NCI-H146 (cell line): Measurements from ENCODE around the gene RAB11FIP4.

ENCODE experiments used
- DNase-seq: peaks from one replicate; lab custom pipeline; 2025; lab: John Stamatoyannopoulos, UW

RAB11FIP4 gene

GRCh38 chr17:31459716-31460115 is 68.2 kb downstream of the RAB11FIP4 start:
- DNase-seq = no peak

DNA sequence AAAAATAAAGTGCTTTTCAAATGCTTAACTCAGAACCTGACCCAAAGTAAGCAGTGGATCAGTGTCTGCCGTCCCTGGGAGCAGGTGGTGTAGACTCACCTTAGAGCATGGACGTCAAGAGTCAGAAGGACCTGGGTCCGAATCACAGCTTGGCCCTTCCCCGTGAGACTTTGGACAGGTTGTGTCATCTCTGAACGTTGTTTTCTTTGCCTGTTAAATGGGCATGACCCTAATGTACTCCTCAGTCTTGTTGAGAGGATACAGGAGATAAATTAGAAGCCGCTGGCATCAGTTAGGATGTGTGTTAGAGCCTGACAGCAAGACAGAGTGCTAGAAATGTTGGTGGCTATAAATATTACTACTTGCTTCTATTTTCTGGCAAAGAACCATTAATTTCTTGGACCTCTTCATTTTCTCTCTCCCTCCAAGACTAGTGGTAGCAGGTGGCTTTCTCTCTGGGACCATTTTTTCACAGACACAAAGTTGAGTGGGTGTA is 68.8 kb downstream of the RAB11FIP4 start:
- DNase-seq = no peak

DNA sequence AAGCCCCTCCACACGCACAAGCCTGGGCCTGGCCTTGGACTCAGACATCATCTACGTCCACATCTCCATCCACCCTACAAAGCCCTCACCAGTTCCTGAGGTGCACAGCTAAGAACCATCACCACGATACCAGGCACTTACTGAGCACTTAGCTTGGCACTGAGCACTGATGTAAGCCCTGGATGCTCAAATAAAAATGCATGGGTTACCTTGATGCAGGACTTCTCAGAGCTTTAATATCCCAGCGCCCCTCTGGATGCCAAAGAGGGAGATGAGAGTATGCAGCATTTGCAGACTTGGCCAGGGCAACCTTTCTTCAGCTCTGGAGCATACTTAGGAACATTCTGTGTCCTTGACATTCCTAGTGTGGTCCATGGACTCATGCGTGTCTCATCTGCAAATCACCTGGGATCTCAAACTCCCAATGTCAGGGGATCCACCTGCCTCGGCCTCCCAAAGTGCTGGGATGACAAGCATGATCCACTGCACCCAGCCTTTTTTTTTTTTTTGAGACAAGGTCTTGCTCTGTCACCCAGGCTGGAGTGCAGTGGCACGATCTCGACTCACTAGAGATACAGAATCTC is 69.8 kb downstream of the RAB11FIP4 start:
- DNase-seq = no peak

- no peak for DNase-seq
These were observed 70.8 kb downstream of the RAB11FIP4 start for GRCh38 chr17:31462261-31462660.

DNA sequence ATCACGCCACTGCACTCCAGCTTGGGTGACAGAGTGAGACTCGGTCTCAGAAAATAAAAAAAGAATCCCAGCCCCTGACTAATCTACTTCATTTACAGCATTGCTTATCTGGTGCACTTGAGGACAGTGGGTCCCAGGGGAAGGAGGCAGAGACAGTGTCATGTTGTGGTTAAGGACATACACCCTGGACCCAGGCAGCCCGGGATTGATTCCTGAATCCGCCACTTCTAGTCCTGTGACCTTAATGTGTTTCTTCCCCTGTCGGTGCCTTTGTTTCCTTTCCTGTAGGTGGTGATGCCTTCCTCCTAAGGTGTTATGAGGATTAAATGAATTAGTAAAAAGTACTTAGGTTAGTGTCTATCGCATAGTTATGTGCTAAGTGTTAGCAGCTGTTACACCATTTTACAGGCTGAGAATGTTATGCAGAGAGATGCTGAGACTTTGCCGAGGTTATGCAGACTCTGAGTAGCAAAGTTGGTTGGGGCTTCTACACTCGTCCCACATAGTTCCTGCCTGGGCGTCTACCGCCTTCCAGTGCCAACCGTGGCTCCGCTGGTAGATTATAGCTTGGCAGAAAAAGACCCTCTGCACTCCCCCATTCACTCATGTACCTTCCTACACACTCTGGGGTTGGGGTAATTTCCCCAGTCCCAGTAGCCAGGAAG is 74.8 kb downstream of the RAB11FIP4 start:
- DNase-seq = no peak

GRCh38 chr17:31467502-31468256 is 76.2 kb downstream of the RAB11FIP4 start:
- DNase-seq = no peak

DNA sequence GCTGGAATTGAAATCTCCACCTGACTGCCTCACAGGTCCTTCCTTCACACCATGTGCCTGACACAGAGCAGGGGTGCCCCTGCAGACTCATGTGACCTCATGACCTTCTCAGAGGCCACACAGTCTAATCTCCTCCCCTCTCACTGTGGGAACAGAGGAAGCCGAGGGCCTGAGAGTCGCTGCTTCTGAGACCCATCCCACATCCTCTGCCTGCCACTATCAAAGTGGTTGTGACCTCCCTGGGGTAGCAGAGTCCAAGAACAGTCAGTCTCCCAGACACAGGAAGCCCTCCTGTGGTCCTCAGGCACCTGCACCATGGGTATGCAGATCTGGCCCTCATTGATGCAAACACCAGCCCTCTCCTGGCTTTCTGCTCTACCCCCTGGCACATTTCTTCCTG is 78.5 kb downstream of the RAB11FIP4 start:
- DNase-seq = peak; percentile 26

- DNase-seq = no peak
These were observed 79.1 kb downstream of the RAB11FIP4 start for GRCh38 chr17:31470592-31470991.

- DNase-seq = peak; percentile 19
These were observed 80.7 kb downstream of the RAB11FIP4 start for GRCh38 chr17:31472137-31472536.

DNA sequence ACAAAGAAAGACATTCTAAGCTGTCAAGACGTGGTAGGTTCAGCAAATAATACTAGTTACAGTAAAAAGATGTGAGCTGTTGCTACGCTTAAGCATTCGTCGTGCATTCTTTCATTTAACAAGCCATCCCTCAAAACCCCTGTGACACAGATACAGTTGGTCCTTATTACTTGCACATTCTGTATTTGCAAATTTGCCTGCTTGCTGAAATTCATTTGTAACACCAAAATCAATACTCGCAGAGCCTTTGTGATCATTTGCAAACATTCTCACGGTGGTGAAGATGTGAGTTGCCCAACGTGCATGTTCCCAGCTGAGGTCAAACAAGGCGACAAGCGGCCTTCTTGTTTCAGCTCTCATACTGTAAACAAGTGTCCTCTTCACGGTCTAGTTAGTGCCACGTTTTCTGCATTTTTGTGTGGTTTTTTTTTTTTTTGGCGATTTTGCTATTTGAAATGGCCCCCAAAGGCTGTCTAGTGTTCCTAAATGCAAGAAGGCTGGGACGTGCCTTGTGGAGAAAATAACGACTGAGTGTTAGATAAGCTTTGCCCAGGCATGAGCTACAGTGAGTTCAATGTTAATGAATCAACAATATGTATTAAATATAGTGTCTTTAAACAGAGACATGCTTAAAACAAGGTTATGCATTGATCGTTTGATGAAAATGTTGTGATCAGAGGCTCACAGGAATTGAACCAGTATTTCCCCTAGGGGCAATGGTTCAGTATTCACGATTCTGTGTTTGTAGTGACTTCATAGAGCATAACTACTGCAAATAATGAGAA is 84.1 kb downstream of the RAB11FIP4 start:
- DNase-seq = peak; percentile 38

GRCh38 chr17:31476525-31477416 is 85.3 kb downstream of the RAB11FIP4 start:
- no peak for DNase-seq

DNA sequence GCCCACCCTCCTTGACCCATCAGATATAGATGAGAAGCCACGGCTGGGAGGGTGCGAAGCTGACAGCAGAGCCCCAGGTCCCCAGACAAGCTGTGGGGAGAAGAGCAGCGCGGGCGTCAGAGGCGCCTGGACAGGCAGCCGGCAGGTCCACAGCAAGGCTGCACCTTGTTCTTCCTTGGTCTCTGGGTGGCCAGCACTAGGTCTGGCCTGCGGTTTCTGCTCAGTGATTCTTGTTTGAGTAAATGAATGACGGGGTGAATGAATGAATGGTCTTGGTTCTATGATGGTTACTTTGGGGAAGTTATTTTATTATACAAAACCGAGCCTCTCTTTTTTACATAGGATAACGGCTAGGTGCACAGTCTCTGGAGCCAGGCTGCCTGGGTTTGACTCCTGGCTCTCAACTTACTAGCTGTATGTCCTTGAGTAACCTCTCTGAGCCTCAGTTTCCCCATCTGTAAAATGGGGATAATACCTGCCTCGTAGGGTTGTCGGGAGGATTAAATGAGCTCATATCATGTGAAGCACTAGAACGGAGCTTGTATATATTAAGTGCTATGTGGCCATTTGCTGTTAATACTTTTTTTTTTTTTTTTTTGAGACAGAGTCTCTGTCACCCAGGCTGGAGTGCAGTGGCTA is 86.1 kb downstream of the RAB11FIP4 start:
- DNase-seq = no peak

DNA sequence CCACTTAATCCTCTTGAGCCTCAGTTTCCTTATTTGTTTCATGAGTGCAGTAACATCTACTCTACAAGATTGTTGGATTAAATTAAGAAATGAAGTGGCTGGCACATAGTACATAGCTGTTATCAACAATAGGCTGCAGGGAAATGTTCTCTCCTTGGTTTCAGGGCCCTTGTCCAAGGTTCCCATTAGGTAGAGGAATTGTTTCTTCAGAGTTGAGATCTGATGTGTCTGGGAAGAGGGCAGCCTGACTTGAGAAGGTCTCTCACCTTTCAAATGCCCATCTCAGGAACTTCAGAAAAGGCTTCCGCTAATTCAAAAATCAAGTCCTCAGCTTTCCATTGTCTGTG is 87.6 kb downstream of the RAB11FIP4 start:
- DNase-seq = no peak

DNA sequence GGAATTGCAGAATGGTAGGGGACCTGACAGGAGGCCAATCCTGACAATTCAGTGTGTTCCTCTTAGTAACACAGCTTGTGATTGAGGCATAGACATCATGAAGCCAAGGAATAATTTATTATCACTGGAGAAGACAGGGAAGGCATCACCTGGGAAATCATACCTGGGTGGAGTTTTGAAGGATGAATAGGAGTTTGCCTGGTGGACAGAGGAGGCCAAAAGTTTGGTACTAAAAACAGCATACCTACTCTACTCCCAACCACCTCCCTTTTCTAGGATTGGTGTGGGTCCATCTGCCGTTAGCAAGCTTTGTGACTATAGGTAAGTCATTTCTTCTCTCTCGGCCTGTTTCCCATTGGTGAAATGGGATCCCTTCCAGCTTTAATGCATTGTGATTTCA is 88.0 kb downstream of the RAB11FIP4 start:
- DNase-seq = no peak

- DNase-seq = no peak
These were observed 88.6 kb downstream of the RAB11FIP4 start for GRCh38 chr17:31480067-31480466.

- no peak for DNase-seq
These were observed 89.7 kb downstream of the RAB11FIP4 start for GRCh38 chr17:31480904-31481782.

- DNase-seq = no peak
These were observed 90.3 kb downstream of the RAB11FIP4 start for GRCh38 chr17:31481783-31482081.

GRCh38 chr17:31484821-31485220 is 93.3 kb downstream of the RAB11FIP4 start:
- no peak for DNase-seq

GRCh38 chr17:31486351-31487062 is 95.0 kb downstream of the RAB11FIP4 start:
- no peak for DNase-seq
